SK-N-SH treated with all-trans-retinoic acid at 6 μM for 48 hours (cell line): Measurements from ENCODE around the gene MID1IP1.

Experiments used
- ATAC-seq: fragments of 200-7000 bp; cut with Tn5 transposase; 3 replicates; pipeline ENCODE4 v1.9.1; 2020; ENCODE audit warnings: mild to moderate bottlenecking, moderate library complexity
- ARNTL ChIP-seq: fragments of 450-650 bp; formaldehyde crosslinking; IDR thresholded peaks from 2 replicates; pipeline ENCODE4 v1.5.0; 2020; ENCODE audit warnings: low read depth, mild to moderate bottlenecking, moderate library complexity, borderline replicate concordance
- BACH2 ChIP-seq: fragments of 250-450 bp; sonication (Bioruptor Pico); IDR thresholded peaks from 2 replicates; pipeline ENCODE4 v1.9.0; 2021; ENCODE audit warnings: mild to moderate bottlenecking, borderline replicate concordance
- CSDC2 ChIP-seq: fragments of 250-450 bp; sonication (Bioruptor Pico); IDR thresholded peaks from 2 replicates; pipeline ENCODE4 v1.5.0; 2020; ENCODE audit warnings: mild to moderate bottlenecking, moderate library complexity
- GLIS3 ChIP-seq: fragments of 250-450 bp; sonication (Bioruptor Pico); IDR thresholded peaks from 2 replicates; pipeline ENCODE4 v1.5.0; 2020; ENCODE audit warnings: mild to moderate bottlenecking, moderate library complexity
- ISL1 ChIP-seq: fragments of 250-450 bp; sonication (Bioruptor Pico); IDR thresholded peaks from 2 replicates; pipeline ENCODE4 v2.1.2; 2022; ENCODE audit warnings: mild to moderate bottlenecking, moderate library complexity
- OSR1 ChIP-seq: fragments of 250-450 bp; sonication (Bioruptor Pico); IDR thresholded peaks from 2 replicates; pipeline ENCODE4 v1.8.0; 2022; ENCODE audit warnings: moderate library complexity, mild to moderate bottlenecking, inconsistent platforms
- RARB ChIP-seq: fragments of 250-450 bp; sonication (Bioruptor Pico); IDR thresholded peaks from 2 replicates; pipeline ENCODE4 v1.8.0; 2021; ENCODE audit warnings: mild to moderate bottlenecking, moderate library complexity
- SNAI2 ChIP-seq: fragments of 250-450 bp; sonication (Bioruptor Pico); IDR thresholded peaks from 2 replicates; pipeline ENCODE4 v1.5.0; 2020; ENCODE audit warnings: mild to moderate bottlenecking, moderate library complexity
- TCF4 ChIP-seq: fragments of 250-450 bp; sonication (Bioruptor Pico); IDR thresholded peaks from 2 replicates; pipeline ENCODE4 v1.8.0; 2021; ENCODE audit warnings: mild to moderate bottlenecking, moderate library complexity, borderline replicate concordance
- TOX ChIP-seq: fragments of 250-450 bp; sonication (Bioruptor Pico); IDR thresholded peaks from 2 replicates; pipeline ENCODE4 v1.8.0; 2021; ENCODE audit warnings: mild to moderate bottlenecking, moderate library complexity, borderline replicate concordance
- ZC3H10 ChIP-seq: fragments of 250-450 bp; sonication (Bioruptor Pico); IDR thresholded peaks from 2 replicates; pipeline ENCODE4 v1.5.1; 2021; ENCODE audit warnings: mild to moderate bottlenecking, moderate library complexity
- ZFP3 ChIP-seq: fragments of 250-450 bp; sonication (Bioruptor Pico); IDR thresholded peaks from 2 replicates; pipeline ENCODE4 v1.5.0; 2020; ENCODE audit warnings: mild to moderate bottlenecking, moderate library complexity
- ZFP30 ChIP-seq: fragments of 450-650 bp; formaldehyde crosslinking; IDR thresholded peaks from 2 replicates; pipeline ENCODE4 v1.5.0; 2022; ENCODE audit warnings: mild to moderate bottlenecking, moderate library complexity
- ZNF565 ChIP-seq: fragments of 450-650 bp; formaldehyde crosslinking; conservative IDR thresholded peaks from 2 replicates; pipeline ENCODE4 v1.5.0; 2020; ENCODE audit warnings: low read depth, mild to moderate bottlenecking, moderate library complexity
- ZNF70 ChIP-seq: fragments of 450-650 bp; formaldehyde crosslinking; IDR thresholded peaks from 2 replicates; pipeline ENCODE4 v1.5.0; 2020; ENCODE audit warnings: mild to moderate bottlenecking, moderate library complexity
- ZNF8 ChIP-seq: fragments of 450-650 bp; formaldehyde crosslinking; IDR thresholded peaks from 2 replicates; pipeline ENCODE4 v1.5.0; 2020; ENCODE audit warnings: mild to moderate bottlenecking, moderate library complexity
- TF ChIP-seq, protein P1 (sequence below): fragments of 250-450 bp; sonication (Bioruptor Pico); IDR thresholded peaks from 2 replicates; pipeline ENCODE4 v1.8.0; 2021; ENCODE audit warnings: low read depth, mild to moderate bottlenecking, moderate library complexity, borderline replicate concordance
- TF ChIP-seq, protein P2 (sequence below): fragments of 250-450 bp; sonication (Bioruptor Pico); IDR thresholded peaks from 2 replicates; pipeline ENCODE4 v1.8.0; 2020; ENCODE audit warnings: mild to moderate bottlenecking, moderate library complexity, borderline replicate concordance
- TF ChIP-seq, protein P3 (sequence below): fragments of 250-450 bp; sonication (Bioruptor Pico); IDR thresholded peaks from 2 replicates; pipeline ENCODE4 v1.5.0; 2020; ENCODE audit warnings: mild to moderate bottlenecking, moderate library complexity
- TF ChIP-seq, protein P4 (sequence below): fragments of 250-450 bp; sonication (Bioruptor Pico); IDR thresholded peaks from 2 replicates; pipeline ENCODE4 v1.5.1; 2020; ENCODE audit warnings: low read depth, mild to moderate bottlenecking, moderate library complexity
- TF ChIP-seq, protein P5 (sequence below): fragments of 250-450 bp; sonication (Bioruptor Pico); IDR thresholded peaks from 2 replicates; pipeline ENCODE4 v1.5.1; 2021; ENCODE audit warnings: mild to moderate bottlenecking, moderate library complexity

MID1IP1 gene

DNA sequence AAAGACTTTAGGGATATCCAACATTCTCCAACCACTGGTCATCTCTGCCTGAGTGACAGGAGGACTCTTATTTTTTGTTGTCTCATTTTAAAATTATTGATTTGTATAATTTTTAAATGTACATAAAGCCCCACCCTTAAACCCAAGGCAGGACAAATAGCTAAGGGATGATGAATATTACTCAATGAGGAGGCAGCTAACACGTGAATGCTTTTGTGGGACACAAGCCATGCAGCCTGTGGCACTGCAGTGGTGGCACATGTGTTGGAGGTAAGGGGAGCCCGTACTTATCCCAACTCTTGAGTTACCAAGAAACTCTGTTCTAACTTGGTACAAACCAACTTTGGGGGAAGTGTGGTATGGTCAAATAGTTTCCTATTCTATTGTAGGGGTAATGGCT, 19.5 kb downstream of the MID1IP1 start:
- no peak for TF ChIP-seq BACH2 (CRISPR knock-in tag)
- no peak for TF ChIP-seq ISL1 (CRISPR knock-in tag)
- TF ChIP-seq ZC3H10 (CRISPR knock-in tag) = no peak
- TF ChIP-seq TOX (CRISPR knock-in tag) = no peak
- no peak for TF ChIP-seq SNAI2 (CRISPR knock-in tag)
- TF ChIP-seq ZFP3 (CRISPR knock-in tag) = no peak
- TF ChIP-seq RARB (CRISPR knock-in tag) = no peak
- TF ChIP-seq, protein P1, sequence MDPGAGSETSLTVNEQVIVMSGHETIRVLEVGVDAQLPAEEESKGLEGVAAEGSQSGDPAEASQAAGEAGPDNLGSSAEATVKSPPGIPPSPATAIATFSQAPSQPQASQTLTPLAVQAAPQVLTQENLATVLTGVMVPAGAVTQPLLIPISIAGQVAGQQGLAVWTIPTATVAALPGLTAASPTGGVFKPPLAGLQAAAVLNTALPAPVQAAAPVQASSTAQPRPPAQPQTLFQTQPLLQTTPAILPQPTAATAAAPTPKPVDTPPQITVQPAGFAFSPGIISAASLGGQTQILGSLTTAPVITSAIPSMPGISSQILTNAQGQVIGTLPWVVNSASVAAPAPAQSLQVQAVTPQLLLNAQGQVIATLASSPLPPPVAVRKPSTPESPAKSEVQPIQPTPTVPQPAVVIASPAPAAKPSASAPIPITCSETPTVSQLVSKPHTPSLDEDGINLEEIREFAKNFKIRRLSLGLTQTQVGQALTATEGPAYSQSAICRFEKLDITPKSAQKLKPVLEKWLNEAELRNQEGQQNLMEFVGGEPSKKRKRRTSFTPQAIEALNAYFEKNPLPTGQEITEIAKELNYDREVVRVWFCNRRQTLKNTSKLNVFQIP (CRISPR knock-in tag) = no peak
- no peak for TF ChIP-seq ARNTL (CRISPR knock-in tag)
- TF ChIP-seq, protein P2, sequence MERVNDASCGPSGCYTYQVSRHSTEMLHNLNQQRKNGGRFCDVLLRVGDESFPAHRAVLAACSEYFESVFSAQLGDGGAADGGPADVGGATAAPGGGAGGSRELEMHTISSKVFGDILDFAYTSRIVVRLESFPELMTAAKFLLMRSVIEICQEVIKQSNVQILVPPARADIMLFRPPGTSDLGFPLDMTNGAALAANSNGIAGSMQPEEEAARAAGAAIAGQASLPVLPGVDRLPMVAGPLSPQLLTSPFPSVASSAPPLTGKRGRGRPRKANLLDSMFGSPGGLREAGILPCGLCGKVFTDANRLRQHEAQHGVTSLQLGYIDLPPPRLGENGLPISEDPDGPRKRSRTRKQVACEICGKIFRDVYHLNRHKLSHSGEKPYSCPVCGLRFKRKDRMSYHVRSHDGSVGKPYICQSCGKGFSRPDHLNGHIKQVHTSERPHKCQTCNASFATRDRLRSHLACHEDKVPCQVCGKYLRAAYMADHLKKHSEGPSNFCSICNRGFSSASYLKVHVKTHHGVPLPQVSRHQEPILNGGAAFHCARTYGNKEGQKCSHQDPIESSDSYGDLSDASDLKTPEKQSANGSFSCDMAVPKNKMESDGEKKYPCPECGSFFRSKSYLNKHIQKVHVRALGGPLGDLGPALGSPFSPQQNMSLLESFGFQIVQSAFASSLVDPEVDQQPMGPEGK (CRISPR knock-in tag) = no peak
- TF ChIP-seq GLIS3 = no peak
- no peak for TF ChIP-seq ZNF8 (CRISPR knock-in tag)
- TF ChIP-seq, protein P3, sequence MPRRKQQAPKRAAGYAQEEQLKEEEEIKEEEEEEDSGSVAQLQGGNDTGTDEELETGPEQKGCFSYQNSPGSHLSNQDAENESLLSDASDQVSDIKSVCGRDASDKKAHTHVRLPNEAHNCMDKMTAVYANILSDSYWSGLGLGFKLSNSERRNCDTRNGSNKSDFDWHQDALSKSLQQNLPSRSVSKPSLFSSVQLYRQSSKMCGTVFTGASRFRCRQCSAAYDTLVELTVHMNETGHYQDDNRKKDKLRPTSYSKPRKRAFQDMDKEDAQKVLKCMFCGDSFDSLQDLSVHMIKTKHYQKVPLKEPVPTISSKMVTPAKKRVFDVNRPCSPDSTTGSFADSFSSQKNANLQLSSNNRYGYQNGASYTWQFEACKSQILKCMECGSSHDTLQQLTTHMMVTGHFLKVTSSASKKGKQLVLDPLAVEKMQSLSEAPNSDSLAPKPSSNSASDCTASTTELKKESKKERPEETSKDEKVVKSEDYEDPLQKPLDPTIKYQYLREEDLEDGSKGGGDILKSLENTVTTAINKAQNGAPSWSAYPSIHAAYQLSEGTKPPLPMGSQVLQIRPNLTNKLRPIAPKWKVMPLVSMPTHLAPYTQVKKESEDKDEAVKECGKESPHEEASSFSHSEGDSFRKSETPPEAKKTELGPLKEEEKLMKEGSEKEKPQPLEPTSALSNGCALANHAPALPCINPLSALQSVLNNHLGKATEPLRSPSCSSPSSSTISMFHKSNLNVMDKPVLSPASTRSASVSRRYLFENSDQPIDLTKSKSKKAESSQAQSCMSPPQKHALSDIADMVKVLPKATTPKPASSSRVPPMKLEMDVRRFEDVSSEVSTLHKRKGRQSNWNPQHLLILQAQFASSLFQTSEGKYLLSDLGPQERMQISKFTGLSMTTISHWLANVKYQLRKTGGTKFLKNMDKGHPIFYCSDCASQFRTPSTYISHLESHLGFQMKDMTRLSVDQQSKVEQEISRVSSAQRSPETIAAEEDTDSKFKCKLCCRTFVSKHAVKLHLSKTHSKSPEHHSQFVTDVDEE (CRISPR knock-in tag) = no peak
- TF ChIP-seq, protein P4, sequence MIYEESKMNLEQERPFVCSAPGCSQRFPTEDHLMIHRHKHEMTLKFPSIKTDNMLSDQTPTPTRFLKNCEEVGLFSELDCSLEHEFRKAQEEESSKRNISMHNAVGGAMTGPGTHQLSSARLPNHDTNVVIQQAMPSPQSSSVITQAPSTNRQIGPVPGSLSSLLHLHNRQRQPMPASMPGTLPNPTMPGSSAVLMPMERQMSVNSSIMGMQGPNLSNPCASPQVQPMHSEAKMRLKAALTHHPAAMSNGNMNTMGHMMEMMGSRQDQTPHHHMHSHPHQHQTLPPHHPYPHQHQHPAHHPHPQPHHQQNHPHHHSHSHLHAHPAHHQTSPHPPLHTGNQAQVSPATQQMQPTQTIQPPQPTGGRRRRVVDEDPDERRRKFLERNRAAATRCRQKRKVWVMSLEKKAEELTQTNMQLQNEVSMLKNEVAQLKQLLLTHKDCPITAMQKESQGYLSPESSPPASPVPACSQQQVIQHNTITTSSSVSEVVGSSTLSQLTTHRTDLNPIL = no peak
- TF ChIP-seq, protein P5, sequence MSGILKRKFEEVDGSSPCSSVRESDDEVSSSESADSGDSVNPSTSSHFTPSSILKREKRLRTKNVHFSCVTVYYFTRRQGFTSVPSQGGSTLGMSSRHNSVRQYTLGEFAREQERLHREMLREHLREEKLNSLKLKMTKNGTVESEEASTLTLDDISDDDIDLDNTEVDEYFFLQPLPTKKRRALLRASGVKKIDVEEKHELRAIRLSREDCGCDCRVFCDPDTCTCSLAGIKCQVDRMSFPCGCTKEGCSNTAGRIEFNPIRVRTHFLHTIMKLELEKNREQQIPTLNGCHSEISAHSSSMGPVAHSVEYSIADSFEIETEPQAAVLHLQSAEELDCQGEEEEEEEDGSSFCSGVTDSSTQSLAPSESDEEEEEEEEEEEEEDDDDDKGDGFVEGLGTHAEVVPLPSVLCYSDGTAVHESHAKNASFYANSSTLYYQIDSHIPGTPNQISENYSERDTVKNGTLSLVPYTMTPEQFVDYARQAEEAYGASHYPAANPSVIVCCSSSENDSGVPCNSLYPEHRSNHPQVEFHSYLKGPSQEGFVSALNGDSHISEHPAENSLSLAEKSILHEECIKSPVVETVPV (CRISPR knock-in tag) = no peak
- no peak for TF ChIP-seq ZNF565 (CRISPR knock-in tag)
- no peak for TF ChIP-seq OSR1
- TF ChIP-seq ZFP30 = no peak
- no peak for TF ChIP-seq TCF4 (CRISPR knock-in tag)
- no peak for TF ChIP-seq CSDC2 (CRISPR knock-in tag)
- no peak for ATAC-seq

DNA sequence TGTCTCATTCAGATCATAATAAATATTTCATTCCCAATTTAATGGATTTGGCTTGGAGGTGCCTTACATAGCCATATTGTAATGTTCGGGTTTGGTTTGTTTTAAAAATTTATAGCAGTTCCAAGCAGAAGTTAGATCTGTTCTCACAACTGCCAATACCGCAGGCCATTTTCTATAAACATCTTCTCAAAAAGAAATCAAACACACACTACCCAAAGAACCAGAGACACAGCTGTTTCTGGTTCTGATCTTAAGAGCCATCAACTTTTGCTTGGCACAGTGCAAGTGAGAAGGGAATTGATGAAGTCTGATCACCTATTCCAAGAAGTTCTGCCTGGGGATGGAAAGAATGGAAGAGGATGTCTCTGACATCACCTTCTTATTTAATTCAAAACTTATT, 22.9 kb downstream of the MID1IP1 start:
- no peak for ATAC-seq
- TF ChIP-seq ISL1 (CRISPR knock-in tag) = no peak
- TF ChIP-seq ARNTL (CRISPR knock-in tag) = no peak
- TF ChIP-seq GLIS3 = no peak
- no peak for TF ChIP-seq CSDC2 (CRISPR knock-in tag)
- no peak for TF ChIP-seq BACH2 (CRISPR knock-in tag)
- TF ChIP-seq, protein P4 = no peak
- TF ChIP-seq, all 23 proteins: peak for 0

DNA sequence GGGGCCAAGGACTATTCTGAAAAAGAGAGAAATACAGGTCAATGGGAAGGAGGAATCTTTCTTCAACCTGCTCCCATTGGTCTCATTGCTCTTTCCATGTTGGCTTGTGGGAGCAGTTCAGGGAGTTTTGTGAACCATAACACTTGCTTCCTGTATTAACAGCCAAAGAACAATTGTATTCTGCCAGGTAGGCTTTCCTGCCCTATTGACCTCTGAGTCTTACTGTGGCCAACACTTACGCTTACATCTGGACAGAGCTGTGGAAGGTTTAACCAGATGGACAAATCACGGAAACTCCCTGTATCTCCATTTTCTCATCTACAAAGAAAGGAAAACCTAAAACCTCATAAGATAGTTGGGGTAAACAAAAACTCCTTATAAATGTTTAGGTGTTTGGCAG, 30.7 kb downstream of the MID1IP1 start:
- TF ChIP-seq OSR1 = no peak
- TF ChIP-seq ZNF565 (CRISPR knock-in tag) = no peak
- no peak for TF ChIP-seq SNAI2 (CRISPR knock-in tag)
- TF ChIP-seq ZFP30 = no peak
- no peak for TF ChIP-seq TCF4 (CRISPR knock-in tag)
- no peak for TF ChIP-seq ARNTL (CRISPR knock-in tag)
- TF ChIP-seq BACH2 (CRISPR knock-in tag) = no peak
- TF ChIP-seq ZFP3 (CRISPR knock-in tag) = no peak
- TF ChIP-seq RARB (CRISPR knock-in tag) = no peak
- TF ChIP-seq ZC3H10 (CRISPR knock-in tag) = no peak
- no peak for TF ChIP-seq ZNF70 (CRISPR knock-in tag)
- no peak for ATAC-seq
